HPDE6-E6E7 (cell line): ENCODE results near the gene SH2B3.
"Not testable (repeated sequence)": the region's sequence is repeated elsewhere in the genome, so short reads cannot be mapped to it uniquely, and the experiment has no call there.

Experiments
- DNase-seq: peaks from one replicate; pipeline ENCODE4 v3.0.0; 2011; ENCODE audit warnings: missing footprints; ENCODE audit errors: extremely low spot score

SH2B3 gene

GRCh38 chr12:111387747-111388323 lies 17.9 kb upstream of the SH2B3 start:
- DNase-seq = no peak

DNA sequence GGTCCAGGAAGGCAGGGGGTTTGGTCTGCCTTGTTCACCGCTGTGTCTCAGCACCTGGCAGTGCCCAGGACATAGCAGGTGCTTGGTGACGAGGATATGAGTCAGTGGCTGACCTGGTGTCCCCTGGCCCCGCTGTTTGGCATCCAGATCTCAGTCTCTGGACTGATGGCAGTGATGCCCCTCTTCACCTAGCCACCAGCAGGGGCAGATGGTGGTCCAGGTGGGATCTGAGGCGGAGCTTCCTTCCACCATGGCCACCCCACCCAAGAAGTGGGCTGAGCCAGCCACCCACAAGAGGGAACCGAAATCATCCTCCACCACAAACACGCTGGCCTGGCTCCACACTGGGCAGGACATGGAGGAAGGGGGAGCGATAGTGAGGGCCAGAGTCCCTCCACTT lies 16.1 kb upstream of the SH2B3 start:
- no peak for DNase-seq

- no peak for DNase-seq
Measured at GRCh38 chr12:111390910-111391309, 14.8 kb upstream of the SH2B3 start.

DNA sequence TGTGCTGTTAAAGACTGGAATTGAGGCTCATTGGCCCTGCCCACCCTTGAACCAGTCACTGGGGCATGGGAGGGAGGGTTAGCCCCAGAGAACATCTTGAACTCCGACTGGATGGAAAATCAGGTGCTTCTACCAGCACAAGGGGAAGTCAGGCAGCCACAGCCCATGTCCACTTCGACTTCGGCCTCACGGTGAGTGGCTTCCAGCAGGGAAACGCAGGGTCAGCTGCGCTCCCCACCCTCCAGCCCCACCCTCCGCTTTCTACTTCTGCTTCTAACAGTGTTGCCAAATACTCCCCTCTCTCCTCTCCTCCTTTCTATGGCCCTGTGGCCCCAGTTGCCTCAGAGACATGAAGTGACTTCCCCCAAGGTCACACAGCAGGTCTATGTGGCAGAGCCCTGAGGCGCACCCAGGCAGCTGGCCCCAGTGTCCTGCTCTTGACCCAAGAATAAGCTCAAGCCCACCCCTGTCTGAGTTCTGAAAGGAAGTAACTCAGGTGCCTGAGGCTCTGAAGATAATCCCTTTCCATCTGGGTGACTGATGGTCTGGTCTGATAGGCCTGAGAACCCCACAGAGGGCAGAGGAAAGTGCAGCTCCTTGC lies 11.9 kb upstream of the SH2B3 start:
- DNase-seq = no peak

- DNase-seq = no peak
Measured at GRCh38 chr12:111394480-111394879, 11.2 kb upstream of the SH2B3 start.

DNA sequence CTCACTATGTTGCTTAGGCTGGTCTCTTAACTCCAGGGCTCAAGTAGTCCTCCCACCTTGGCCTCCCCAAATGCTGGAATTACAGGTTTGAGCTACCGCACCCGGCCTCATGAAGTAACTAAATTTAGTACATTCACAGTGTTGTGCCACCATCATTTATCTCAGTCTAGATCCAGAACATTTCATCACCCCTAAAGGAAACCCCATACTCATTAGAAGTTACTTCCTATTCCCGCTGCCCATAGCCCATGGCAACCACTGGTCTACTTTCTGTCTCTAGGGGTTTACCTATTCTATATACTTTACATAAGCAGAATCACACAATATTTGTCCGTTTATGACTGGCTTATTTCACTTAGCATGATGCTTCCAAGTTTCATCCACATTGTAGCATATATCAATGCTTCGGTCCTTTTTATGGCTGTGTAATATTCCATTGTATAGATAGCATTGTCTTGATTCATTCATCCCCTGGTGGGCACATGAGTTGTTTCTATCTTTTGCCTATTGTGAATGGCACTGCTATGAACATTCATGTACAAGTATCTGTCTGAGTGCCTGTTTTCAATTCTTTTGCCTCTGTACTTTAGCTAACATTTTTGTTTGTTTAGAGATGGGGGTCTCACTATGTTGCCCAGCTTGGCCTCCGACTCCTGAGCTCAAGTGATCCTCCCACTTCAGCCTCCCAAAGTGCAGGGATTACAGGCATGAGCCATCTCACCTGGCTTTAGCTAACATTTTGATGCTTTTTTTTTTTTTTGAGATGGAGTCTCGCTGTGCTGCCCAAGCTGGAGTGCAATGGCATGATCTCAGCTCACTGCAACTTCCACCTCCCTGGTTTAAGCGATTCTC lies 10.2 kb upstream of the SH2B3 start:
- DNase-seq = no peak

- DNase-seq = not testable (repeated sequence)
Measured at GRCh38 chr12:111396271-111396670, 9.5 kb upstream of the SH2B3 start.

DNA sequence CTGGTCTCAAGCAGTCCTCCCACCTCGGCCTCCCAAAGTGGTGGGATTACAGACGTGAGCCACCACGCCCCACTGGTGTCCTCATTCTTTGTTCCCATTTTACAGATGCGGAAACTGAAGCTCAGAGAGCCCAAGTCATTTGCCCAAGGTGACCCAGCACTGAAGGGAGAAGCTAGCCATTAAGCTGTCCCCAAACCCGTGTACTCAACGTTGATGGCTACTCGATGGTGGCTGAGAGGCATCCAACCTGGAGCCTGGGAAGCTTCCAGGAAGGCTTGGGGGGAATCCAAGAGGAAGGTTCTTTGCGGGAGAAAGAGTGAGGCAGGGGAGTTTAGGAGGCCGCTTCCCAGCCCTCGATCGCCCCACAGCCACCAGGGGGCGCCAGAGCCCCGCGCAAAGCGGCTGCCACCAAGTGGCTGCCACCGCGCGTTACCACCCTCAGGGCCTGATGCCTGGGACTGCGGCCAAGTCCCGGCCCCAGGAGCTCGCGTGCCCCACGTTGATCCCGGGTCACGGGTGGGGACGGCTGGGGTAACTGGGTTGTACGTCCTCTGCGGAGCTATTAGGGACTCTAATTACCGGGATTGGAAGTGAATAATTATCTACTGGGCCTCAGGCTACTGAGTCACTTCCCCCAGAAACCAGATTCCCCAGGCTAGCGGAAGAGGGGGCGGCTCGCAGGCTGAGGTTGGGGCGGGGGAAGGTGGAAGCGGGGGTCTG lies 8.8 kb upstream of the SH2B3 start:
- peak; percentile 76 for DNase-seq

GRCh38 chr12:111398530-111398929 lies 7.2 kb upstream of the SH2B3 start:
- no peak for DNase-seq

DNA sequence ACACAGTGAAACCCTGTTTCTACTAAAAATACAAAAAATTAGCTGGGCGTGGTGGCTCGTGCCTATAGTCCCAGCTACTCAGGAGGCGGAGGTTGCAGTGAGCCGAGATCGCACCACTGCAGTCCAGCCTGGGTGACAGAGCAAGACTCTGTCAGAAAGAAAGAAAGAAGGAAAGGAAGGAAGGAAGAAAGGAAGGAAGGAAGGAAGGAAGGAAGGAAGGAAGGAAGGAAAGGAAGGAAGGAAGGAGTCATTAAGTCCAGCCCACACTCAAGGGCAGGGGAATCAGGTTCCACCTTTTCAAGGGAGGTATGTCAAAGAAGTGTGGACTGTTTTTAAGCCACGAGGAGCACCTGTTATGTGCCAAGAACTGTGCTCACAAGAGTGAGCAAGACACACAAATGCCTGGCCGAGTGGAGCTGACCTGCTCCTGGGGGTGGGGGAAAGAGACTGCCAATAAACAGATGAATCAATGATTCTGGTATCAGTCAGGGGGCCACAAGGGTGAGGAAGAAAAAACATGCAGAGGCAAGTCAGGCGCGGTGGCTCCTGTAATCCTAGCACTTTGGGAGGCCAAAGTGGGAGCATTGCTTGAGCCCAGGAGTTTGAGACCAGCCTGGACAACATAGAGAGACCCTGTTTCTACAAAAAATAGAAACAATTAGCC lies 5.8 kb upstream of the SH2B3 start:
- DNase-seq = not testable (repeated sequence)

DNA sequence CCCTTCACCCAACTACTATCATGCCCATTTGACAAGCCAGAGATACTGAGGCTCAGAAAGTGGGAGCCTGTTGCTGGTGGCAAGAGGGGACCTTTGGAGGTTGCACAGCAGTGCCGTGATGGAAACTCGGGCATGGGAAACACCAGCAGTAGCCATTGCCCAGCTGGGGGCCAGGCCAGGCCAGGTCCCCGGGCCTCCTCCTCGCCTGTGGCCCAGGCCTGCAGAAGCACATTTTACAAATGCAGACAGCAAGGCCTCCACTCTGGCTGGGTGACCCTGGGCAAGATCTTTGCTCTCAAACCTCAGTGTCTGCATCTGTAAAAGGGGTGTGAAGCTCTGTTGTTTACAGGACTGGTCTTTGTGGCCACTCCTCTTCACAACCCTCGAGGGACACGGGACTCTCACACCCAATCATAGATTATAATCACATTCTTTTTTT lies 4.5 kb upstream of the SH2B3 start:
- DNase-seq = no peak

DNA sequence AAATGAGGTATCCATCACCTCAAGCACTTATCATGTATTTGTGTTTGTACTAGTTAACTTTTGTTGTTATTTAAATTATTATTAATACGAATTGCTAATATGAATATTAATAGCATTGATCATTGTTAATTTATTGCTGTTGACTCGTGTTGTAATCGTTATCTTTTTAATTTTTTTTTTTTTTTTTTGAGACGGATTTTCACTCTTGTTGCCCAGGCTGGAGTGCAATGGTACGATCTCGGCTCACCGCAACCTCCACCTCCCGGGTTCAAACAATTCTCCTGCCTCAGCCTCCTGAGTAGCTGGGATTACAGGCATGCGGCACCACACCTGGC lies 3.3 kb upstream of the SH2B3 start:
- DNase-seq = not testable (repeated sequence)

DNA sequence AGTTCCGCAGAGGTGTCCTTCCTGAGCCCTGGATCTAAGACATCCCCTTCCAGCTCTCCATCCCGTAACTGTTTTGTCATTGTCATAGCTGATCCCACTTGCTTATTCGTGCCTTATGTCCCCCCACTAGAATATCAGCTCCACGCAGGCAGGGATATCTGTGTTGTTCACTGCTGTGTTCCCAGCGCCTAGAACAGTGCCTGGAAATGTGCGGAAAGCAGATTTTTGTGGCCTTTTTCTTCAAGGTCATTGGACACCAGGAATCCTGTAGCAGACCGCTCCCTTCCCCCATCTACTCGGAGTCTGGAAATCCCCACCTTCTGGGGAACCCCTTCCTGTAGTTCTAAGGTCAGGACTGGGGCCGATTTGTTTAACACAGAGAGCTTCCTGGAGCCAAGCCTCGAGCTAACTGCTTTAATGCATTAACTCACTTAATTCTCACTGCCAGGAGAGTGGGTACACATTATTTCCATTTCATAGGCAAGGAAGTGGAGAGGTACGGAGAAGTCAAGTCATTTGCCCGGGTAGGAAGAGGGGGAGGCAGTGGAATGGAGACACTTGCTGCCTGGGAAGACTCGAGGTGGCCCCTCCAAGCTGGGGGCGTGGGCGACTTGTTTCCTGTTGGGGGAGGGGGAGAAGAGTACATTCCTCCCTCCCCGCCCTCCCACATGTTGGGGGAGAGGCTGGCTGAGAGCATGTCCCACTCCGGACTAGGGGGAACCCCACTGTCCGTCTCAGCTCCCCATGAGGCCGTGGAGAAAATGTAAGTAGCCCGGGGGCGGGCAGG lies 1.2 kb upstream of the SH2B3 start:
- no peak for DNase-seq

DNA sequence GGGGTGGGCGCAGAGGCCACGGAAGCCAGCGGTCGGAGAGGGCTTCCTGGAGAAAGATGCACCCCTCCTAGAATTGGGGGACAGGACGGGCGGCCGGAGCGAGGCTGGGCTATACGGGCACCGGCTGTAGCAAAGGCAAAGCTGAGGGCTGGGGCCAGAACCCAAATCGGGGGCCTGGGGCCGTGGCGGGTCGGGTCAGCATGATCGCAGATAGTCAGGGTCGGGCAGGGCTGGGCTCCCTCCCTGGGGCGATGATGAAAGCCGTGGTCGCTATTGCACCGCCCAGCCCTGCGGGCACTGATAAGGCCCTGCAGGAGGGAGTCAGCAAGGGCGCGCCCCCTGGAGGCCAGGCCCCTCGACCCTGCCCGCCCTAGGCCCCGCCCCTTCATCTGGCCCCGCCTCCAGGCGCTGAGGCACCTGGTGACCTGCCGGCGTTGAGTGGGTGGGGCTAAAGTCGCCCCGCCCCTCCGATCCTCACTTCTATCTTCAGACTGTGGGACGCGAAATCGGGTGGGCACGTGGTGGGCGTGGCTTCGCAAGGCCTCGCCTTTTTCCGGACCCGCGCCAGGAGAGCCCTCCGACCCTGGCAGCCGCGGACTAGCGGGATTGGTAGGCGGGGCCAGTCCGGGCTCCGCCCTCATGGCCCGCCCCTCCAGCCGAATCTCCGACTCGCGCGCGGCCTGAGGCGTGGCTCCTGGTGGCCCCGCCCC lies 419 bp upstream of the SH2B3 start:
- peak; percentile 88 for DNase-seq

GRCh38 chr12:111406474-111407376 lies 1.0 kb downstream of the SH2B3 start:
- no peak for DNase-seq

DNA sequence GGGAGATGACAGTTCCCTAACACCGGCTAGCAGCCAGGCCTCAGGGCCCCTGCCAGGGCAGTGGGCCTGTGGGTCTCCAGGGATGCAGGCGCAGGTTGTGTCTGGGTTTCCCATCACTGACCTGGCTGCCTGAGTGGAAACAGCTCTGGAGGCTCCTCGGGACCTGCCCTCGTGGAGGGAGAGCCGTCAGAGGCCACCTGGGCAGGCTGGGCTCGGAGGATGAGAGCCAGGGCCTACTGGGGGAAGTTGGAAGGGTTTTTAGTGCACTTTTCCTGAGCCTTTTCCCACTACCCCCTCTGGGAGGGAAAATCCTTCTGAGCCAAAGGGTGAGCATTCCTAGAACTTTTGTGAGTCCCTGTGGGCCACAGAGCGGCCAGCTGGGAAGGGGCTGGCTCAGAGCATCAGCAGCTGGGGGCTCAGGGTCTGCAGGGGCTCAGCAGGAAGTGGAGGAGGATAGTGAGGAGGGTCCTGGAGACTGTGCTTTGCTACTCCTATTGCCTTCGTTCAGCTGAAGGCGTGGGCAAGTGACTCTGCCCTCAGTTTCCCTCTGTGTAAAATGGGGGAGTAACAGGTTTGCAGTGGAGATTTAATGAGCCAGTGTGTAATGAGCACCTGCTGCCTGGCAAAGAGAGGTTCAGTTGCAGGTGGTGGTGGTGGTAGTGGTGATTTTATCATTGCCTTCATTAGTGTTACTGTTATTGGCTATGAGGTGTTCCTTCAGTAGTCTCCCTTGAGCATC lies 1.8 kb downstream of the SH2B3 start:
- DNase-seq = no peak

- no peak for DNase-seq
Measured at GRCh38 chr12:111408116-111408440, 2.4 kb downstream of the SH2B3 start.

DNA sequence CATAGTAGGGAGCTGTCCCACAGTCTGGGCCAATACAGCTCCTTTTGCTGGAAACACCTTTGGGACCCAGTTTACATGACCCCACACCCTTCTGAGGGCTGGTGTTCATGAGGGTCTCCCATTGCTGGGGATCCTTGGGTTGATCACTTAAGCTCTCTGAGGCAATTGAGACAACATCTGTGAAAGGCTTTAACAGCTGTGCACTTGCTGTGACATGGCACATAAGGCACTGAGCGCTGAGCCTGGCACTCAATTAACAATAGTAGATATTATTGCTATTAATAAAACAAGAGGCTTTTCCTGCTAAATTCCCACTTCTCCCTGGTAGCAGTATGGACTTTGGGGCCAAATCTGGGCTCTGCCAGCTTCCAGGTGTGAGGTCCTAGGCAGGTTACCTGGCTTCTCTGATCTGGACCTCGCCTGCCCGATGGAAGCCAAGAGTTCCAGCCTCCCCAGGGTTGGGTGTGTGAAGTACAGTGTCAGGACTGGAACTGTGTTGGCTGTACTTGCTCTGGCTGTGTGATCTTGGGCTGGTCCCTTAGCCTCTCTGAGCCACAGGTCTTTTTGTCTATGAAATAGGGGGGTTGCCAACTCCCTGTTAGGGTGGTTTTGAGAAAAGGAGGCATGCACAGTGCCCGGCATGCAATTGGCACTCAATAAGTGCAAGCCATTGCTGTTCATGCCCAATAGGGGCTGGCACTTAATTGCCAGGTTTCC lies 3.1 kb downstream of the SH2B3 start:
- DNase-seq = no peak
